ENCODE data around the gene CLPTM1.

Gene CLPTM1

DNA sequence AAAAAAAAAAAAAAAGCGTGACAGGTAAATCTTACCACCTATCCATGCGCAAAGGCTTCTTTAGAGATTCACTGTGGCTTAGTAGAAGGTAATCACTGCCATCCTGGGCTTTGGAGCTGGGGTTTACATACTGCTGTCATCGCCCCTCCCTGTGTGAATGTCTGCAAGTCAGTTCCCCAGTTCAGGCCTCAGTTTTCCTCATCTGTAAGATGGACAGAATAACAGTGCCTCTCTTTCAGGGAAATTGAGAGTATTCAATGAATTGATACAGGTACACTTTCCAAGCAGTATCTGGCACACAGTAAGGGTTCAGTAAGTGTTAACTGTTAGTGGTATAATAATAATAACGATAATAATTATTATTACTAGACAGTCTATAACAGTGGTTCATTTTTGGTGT, 48.3 kb downstream of the CLPTM1 start:
- no peak for DNase-seq (ENCODE audit: low read depth)
- no peak overlapping the region for H3K4me3 ChIP-seq (ENCODE audit: low read depth, low read length)
- TF ChIP-seq, protein P1, sequence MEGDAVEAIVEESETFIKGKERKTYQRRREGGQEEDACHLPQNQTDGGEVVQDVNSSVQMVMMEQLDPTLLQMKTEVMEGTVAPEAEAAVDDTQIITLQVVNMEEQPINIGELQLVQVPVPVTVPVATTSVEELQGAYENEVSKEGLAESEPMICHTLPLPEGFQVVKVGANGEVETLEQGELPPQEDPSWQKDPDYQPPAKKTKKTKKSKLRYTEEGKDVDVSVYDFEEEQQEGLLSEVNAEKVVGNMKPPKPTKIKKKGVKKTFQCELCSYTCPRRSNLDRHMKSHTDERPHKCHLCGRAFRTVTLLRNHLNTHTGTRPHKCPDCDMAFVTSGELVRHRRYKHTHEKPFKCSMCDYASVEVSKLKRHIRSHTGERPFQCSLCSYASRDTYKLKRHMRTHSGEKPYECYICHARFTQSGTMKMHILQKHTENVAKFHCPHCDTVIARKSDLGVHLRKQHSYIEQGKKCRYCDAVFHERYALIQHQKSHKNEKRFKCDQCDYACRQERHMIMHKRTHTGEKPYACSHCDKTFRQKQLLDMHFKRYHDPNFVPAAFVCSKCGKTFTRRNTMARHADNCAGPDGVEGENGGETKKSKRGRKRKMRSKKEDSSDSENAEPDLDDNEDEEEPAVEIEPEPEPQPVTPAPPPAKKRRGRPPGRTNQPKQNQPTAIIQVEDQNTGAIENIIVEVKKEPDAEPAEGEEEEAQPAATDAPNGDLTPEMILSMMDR (IDR thresholded peaks at IDR 0.05; ENCODE audit: low read depth, low read length, missing control alignments) = no peak

DNA sequence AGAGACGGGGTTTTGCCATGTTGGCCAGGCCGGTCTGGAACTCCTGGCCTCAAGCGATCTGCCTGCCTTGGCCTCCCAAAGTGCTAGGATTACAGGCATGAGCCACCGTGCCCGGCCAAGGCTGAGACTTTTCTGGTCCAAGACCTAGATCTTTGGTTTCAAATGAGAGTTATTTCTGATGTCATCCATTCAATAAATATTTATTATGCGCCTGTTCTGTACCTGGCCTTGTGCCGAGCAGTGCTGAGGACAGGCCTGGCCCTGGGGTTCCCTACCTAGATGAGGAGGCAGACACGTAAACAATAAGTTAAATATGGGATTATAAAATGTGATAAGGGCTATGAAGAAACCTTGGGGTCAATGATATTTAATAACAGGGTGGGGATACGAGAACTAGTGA, 50.6 kb downstream of the CLPTM1 start:
- DNase-seq (ENCODE audit: low read depth) = no peak
- no peak overlapping the region for H3K4me3 ChIP-seq (ENCODE audit: low read depth, low read length)
- TF ChIP-seq, protein P1 (IDR thresholded peaks at IDR 0.05; ENCODE audit: low read depth, low read length, missing control alignments) = no peak

DNA sequence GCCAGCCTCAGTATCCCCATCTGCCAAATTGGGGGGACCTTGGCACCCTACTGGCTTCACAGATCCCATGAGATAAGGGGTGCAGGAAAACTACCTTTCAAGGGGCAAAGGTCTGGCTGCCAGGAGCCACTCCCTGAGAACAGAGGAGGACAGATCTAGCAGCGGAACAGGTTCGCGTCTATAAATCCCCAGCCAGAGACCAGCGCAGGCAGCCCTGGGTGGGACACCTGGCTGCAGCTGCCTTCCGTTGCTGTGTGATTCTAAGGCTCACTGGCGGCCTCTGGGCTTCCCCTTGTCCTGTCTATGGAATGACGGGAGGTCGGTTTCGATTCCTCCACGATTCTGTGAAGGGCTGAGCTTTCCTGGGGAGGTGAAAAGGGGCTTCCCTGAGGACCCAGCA, 53.4 kb downstream of the CLPTM1 start:
- H3K4me3 ChIP-seq (ENCODE audit: low read depth, low read length) = no peak overlapping the region

DNA sequence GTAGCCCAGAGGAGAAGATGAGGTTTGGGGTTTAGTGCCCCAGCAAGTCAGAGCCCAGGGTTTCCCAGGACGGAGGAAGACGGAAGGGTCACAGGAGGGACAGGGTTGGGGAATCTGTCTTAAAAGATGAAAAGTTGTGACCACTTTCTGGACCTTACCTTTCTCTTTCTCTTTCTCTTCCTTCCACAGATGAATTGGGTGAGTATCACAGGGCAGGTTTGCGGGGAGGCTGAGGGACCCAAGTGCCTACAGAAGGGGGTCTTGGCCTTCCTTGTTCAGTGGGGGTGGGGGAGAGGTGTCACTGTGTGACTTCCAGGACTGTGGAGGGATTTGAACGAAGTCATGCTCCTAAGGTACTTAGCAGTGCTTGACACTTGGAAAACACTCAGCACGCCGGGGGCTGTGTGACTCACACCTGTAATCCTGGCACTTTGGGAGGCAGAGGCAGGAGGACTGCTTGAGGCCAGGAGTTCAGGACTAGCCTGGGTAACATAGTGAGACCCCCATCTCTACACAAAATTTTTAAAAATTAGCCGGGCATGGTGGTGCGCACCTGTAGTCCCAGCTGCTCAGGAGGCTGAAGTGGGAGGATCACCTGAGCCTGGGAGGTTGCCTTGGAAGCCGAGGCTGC, 54.6 kb downstream of the CLPTM1 start:
- TF ChIP-seq, protein P1 (IDR thresholded peaks at IDR 0.05; ENCODE audit: low read depth, low read length, missing control alignments) = no peak
- H3K4me3 ChIP-seq (ENCODE audit: low read depth, low read length) = no peak overlapping the region
- no peak for DNase-seq (ENCODE audit: low read depth)

More for the DNA sequence above, 53.4 kb downstream of the CLPTM1 start:
- no peak for DNase-seq (ENCODE audit: low read depth)
- TF ChIP-seq, protein P1 (IDR thresholded peaks at IDR 0.05; ENCODE audit: low read depth, low read length, missing control alignments) = no peak

DNA sequence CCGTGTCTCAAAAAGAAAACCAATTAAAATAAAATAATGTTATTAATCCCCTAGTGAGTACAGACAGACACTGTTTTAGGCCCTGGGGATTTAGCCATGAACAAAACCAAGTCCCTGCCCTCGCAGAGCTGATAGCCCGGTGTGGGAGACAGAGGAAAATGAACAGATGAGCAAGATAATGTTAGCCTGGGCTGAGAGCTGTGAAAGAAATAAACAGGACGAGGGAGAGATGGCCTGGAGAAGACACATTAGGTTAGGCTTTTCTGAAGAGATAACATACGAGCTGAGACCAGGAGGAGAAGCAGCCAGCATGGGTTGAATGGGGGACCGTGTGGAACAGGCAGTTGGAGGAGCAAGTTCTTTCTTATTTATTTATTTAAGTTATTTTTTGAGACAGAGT, 55.1 kb downstream of the CLPTM1 start:
- DNase-seq (ENCODE audit: low read depth) = no peak
- H3K4me3 ChIP-seq (ENCODE audit: low read depth, low read length) = no peak overlapping the region
- TF ChIP-seq, protein P1 (IDR thresholded peaks at IDR 0.05; ENCODE audit: low read depth, low read length, missing control alignments) = no peak

DNA sequence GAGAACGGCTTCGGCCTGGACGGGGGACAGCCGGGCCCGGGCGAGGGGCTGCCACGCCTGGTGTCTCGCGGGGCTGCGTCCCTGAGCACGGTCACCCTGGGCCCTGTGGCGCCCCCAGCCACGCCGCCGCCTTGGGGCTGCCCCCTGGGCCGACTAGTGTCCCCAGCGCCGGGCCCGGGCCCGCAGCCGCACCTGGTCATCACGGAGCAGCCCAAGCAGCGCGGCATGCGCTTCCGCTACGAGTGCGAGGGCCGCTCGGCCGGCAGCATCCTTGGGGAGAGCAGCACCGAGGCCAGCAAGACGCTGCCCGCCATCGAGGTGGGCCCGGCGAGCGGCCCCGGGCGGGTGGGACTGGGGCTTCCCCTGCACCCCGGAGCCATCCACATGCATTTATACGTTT, 56.8 kb downstream of the CLPTM1 start:
- DNase-seq (ENCODE audit: low read depth) = no peak
- TF ChIP-seq, protein P1 (IDR thresholded peaks at IDR 0.05; ENCODE audit: low read depth, low read length, missing control alignments) = no peak
- no peak overlapping the region for H3K4me3 ChIP-seq (ENCODE audit: low read depth, low read length)
